Measurements from ENCODE around the gene SMARCD3. TPM values are rescaled to one million over a fixed set of nuclear protein-coding genes. Genes with fewer than 3 reads are reported as not detected.

The SMARCD3 gene
- polyA plus RNA-seq, 1 donor from 2014 or later, result 199 TPM

GRCh38 chr7:151261529-151261928 lies 13.0 kb upstream of the SMARCD3 start:
- TF ChIP-seq POLR2AphosphoS5 (IDR thresholded peaks at IDR 0.05) (no peak), SMC3 (conservative IDR thresholded peaks at IDR 0.05; ENCODE audit: poor library complexity) (no peak)
- Histone ChIP-seq H4K20me1 (ENCODE audit: insufficient read depth) (no peaks in the 10 kb centered on the region), H3K9me3 (ENCODE audit: low read length) (no peaks in the 10 kb centered on the region), H3K4me2 (ENCODE audit: low read length) (no peak overlapping the region), H3K79me2 (replicated peaks; ENCODE audit: insufficient read depth, low read length) (no peaks in the 10 kb centered on the region), H3K36me3 (ENCODE audit: insufficient read depth, low read length) (no peaks in the 10 kb centered on the region), H3K4me3 (ENCODE audit: low read length) (no peak overlapping the region), H3K27ac (ENCODE audit: low read length) (no peak overlapping the region), H3K9ac (ENCODE audit: low read length) (no peak overlapping the region), H3K9me2 (ENCODE audit: insufficient read depth, low read length) (no peaks in the 10 kb centered on the region), H2AFZ (ENCODE audit: low read depth, low read length) (no peak overlapping the region), H3K27me3 (ENCODE audit: insufficient read depth, low read depth, low read length) (no peaks in the 10 kb centered on the region), H3F3A (ENCODE audit: insufficient read depth, low read length, poor library complexity, severe bottlenecking) (no peaks in the 10 kb centered on the region)

GRCh38 chr7:151260883-151261282 lies 12.4 kb upstream of the SMARCD3 start:
- no peak overlapping the region for H2AFZ ChIP-seq (ENCODE audit: low read depth, low read length)
- H3K36me3 ChIP-seq (ENCODE audit: insufficient read depth, low read length), result no peaks in the 10 kb centered on the region
- H3K9me3 ChIP-seq (ENCODE audit: low read length), result no peaks in the 10 kb centered on the region
- TF ChIP-seq TAF1 (IDR thresholded peaks at IDR 0.05; ENCODE audit: low read depth) (no peak), REST (IDR thresholded peaks at IDR 0.05; ENCODE audit: borderline replicate concordance) (no peak), RAD21 (conservative IDR thresholded peaks at IDR 0.05) (no peak), EZH2 (IDR thresholded peaks at IDR 0.05; ENCODE audit: borderline replicate concordance, insufficient read depth, low read length, poor library complexity, severe bottlenecking) (no peak), MXI1 (conservative IDR thresholded peaks at IDR 0.05; ENCODE audit: poor library complexity, severe bottlenecking) (no peak), EP300 (conservative IDR thresholded peaks at IDR 0.05; ENCODE audit: poor library complexity, severe bottlenecking) (no peak), SMC3 (conservative IDR thresholded peaks at IDR 0.05; ENCODE audit: poor library complexity) (no peak), POLR2AphosphoS5 (IDR thresholded peaks at IDR 0.05) (no peak)
- TF ChIP-seq, protein P1, sequence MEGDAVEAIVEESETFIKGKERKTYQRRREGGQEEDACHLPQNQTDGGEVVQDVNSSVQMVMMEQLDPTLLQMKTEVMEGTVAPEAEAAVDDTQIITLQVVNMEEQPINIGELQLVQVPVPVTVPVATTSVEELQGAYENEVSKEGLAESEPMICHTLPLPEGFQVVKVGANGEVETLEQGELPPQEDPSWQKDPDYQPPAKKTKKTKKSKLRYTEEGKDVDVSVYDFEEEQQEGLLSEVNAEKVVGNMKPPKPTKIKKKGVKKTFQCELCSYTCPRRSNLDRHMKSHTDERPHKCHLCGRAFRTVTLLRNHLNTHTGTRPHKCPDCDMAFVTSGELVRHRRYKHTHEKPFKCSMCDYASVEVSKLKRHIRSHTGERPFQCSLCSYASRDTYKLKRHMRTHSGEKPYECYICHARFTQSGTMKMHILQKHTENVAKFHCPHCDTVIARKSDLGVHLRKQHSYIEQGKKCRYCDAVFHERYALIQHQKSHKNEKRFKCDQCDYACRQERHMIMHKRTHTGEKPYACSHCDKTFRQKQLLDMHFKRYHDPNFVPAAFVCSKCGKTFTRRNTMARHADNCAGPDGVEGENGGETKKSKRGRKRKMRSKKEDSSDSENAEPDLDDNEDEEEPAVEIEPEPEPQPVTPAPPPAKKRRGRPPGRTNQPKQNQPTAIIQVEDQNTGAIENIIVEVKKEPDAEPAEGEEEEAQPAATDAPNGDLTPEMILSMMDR (IDR thresholded peaks at IDR 0.05; ENCODE audit: poor library complexity, severe bottlenecking), result no peak
- H3K4me2 ChIP-seq (ENCODE audit: low read length), result no peak overlapping the region
- no peak overlapping the region for H3K4me3 ChIP-seq (ENCODE audit: low read length)
- H3K27ac ChIP-seq (ENCODE audit: low read length), result no peak overlapping the region
- H3K27me3 ChIP-seq (ENCODE audit: insufficient read depth, low read depth, low read length), result no peaks in the 10 kb centered on the region
- no peak overlapping the region for H3K9ac ChIP-seq (ENCODE audit: low read length)
- H4K20me1 ChIP-seq (ENCODE audit: insufficient read depth), result no peaks in the 10 kb centered on the region
- no peaks in the 10 kb centered on the region for H3K79me2 ChIP-seq (replicated peaks; ENCODE audit: insufficient read depth, low read length)
- H3F3A ChIP-seq (ENCODE audit: insufficient read depth, low read length, poor library complexity, severe bottlenecking), result no peaks in the 10 kb centered on the region
- H3K9me2 ChIP-seq (ENCODE audit: insufficient read depth, low read length), result no peaks in the 10 kb centered on the region

DNA sequence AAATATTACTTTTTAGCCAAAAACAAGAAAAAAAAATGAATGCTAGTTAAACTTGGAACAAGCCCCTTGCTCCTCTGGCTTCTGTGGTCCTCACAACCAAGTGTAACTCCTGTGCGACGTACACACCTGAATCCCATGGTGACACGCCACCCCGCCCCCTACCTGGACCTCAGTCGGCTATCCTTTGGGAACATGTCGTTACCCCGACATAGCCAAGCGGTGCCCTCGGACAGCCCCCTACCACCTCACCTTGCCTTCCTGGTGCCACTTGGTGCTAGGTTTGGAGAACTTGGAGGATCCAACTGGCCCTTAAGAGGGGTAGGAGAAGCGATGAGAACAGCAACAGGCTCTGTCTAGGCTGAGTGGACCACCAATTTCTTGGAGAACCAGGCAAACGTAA lies 12.0 kb upstream of the SMARCD3 start:
- Histone ChIP-seq H3K27me3 (ENCODE audit: insufficient read depth, low read depth, low read length) (no peaks in the 10 kb centered on the region), H3K27ac (ENCODE audit: low read length) (no peak overlapping the region), H3K9me2 (ENCODE audit: insufficient read depth, low read length) (no peaks in the 10 kb centered on the region), H3K9ac (ENCODE audit: low read length) (no peak overlapping the region), H3K9me3 (ENCODE audit: low read length) (no peaks in the 10 kb centered on the region), H2AFZ (ENCODE audit: low read depth, low read length) (no peak overlapping the region), H3K4me3 (ENCODE audit: low read length) (no peak overlapping the region), H3K36me3 (ENCODE audit: insufficient read depth, low read length) (no peaks in the 10 kb centered on the region), H3F3A (ENCODE audit: insufficient read depth, low read length, poor library complexity, severe bottlenecking) (no peaks in the 10 kb centered on the region), H4K20me1 (ENCODE audit: insufficient read depth) (no peaks in the 10 kb centered on the region), H3K4me2 (ENCODE audit: low read length) (no peak overlapping the region), H3K79me2 (replicated peaks; ENCODE audit: insufficient read depth, low read length) (no peaks in the 10 kb centered on the region)
- TF ChIP-seq, protein P1 (IDR thresholded peaks at IDR 0.05; ENCODE audit: poor library complexity, severe bottlenecking), result no peak
- TF ChIP-seq REST (IDR thresholded peaks at IDR 0.05; ENCODE audit: borderline replicate concordance) (no peak), TAF1 (IDR thresholded peaks at IDR 0.05; ENCODE audit: low read depth) (no peak), RAD21 (conservative IDR thresholded peaks at IDR 0.05) (no peak), SMC3 (conservative IDR thresholded peaks at IDR 0.05; ENCODE audit: poor library complexity) (no peak), EZH2 (IDR thresholded peaks at IDR 0.05; ENCODE audit: borderline replicate concordance, insufficient read depth, low read length, poor library complexity, severe bottlenecking) (no peak), MXI1 (conservative IDR thresholded peaks at IDR 0.05; ENCODE audit: poor library complexity, severe bottlenecking) (no peak), POLR2AphosphoS5 (IDR thresholded peaks at IDR 0.05) (no peak), EP300 (conservative IDR thresholded peaks at IDR 0.05; ENCODE audit: poor library complexity, severe bottlenecking) (no peak)
